A549 (cell line): ENCODE measurements around the gene DNM3. TPM values are rescaled to one million over a fixed set of nuclear protein-coding genes. Genes with fewer than 3 reads are reported as not detected.

Source experiments
- ATAC-seq, 2 experiments: fragments of 200-7000 bp in 1 of 2; fragments of >200 bp in 1 of 2; cut with Nextera tagmentation in 1 of 2; cut with Tn5 transposase in 1 of 2; 3 replicates each; pipeline versions ENCODE4 v1.8.0 to v1.9.1; 2018 to 2020; ENCODE audit warnings: mild to moderate bottlenecking in 1 of 2, moderate library complexity in 1 of 2
- CTCF ChIA-PET: fragments of 300-600 bp; sonication (Branson Sonifier 250); formaldehyde crosslinking; extraction: SDS; loops from one replicate; lab custom pipeline; 2021; ENCODE audit warnings: antibody characterized with exemption, inconsistent platforms; lab: Yijun Ruan, JAX
- POLR2A ChIA-PET: fragments of 350-600 bp; formaldehyde crosslinking; extraction: SDS; loops from one replicate; lab custom pipeline; 2021; ENCODE audit warnings: antibody characterized with exemption, inconsistent platforms; lab: Yijun Ruan, JAX
- DNase-seq, 2 experiments: peaks; one replicate each; pipeline versions ENCODE4 v3.0.0 to v3.0.0-alpha.2; 2011 to 2016; ENCODE audit warnings: low read depth in 1 of 2, low spot score in 1 of 2
- FAIRE-seq: peaks from 2 replicates; lab custom pipeline; 2011; peaks lifted over from hg19 to GRCh38; lab: Jason Lieb, UNC
- H3K27ac ChIP-seq, 2 experiments: fragments of >200 bp; sonication (Bioruptor Twin); formaldehyde crosslinking; 3 replicates each; pipeline ENCODE4 v1.5.1; 2016 to 2017
- H3K4me1 ChIP-seq: fragments of >200 bp; sonication (Bioruptor Twin); formaldehyde crosslinking; 3 replicates; pipeline ENCODE4 v1.6.1; 2016
- H3K4me2 ChIP-seq: fragments of >200 bp; sonication (Bioruptor Twin); formaldehyde crosslinking; 3 replicates; pipeline ENCODE4 v1.6.1; 2016
- H3K4me3 ChIP-seq: fragments of >200 bp; sonication (Bioruptor Twin); formaldehyde crosslinking; 3 replicates; pipeline ENCODE4 v1.5.1; 2016
- H3K9me3 ChIP-seq: fragments of >200 bp; sonication (Bioruptor Twin); formaldehyde crosslinking; 3 replicates; pipeline ENCODE4 v1.6.1; 2016
- CBX8 ChIP-seq: fragments of 200-600 bp; sonication (generic); IDR thresholded peaks from 2 replicates; pipeline ENCODE4 v1.6.1; 2016
- CEBPB ChIP-seq, 2 experiments: fragments of >200 bp in 1 of 2; sonication (Bioruptor Twin) in 1 of 2; formaldehyde crosslinking in 1 of 2; IDR thresholded peaks; 2 replicates each; pipeline ENCODE4 v1.6.1; 2012 to 2016
- CHD4 ChIP-seq: fragments of 200-600 bp; sonication (generic); IDR thresholded peaks from 2 replicates; pipeline ENCODE4 v1.6.1; 2016; ENCODE audit warnings: antibody characterized with exemption, mild to moderate bottlenecking, borderline replicate concordance
- E2F6 ChIP-seq: IDR thresholded peaks from 2 replicates; pipeline ENCODE4 v1.6.1; 2012; ENCODE audit warnings: low read depth, borderline replicate concordance
- EHF ChIP-seq: fragments of 250-450 bp; sonication (Bioruptor Pico); IDR thresholded peaks from 2 replicates; pipeline ENCODE4 v1.5.0; 2020; ENCODE audit warnings: mild to moderate bottlenecking
- HOXB5 ChIP-seq: fragments of 250-450 bp; sonication (Bioruptor Pico); IDR thresholded peaks from 2 replicates; pipeline ENCODE4 v1.5.0; 2020; ENCODE audit warnings: mild to moderate bottlenecking, moderate library complexity
- JUN ChIP-seq, 2 experiments: fragments of >200 bp; sonication (Bioruptor Twin); formaldehyde crosslinking; IDR thresholded peaks; 2 replicates in 1 of 2; 3 replicates in 1 of 2; pipeline ENCODE4 v1.6.1; 2016 to 2017
- JUNB ChIP-seq: fragments of >200 bp; sonication (Bioruptor Twin); formaldehyde crosslinking; IDR thresholded peaks from 2 replicates; pipeline ENCODE4 v1.6.1; 2016
- KDM1A ChIP-seq: fragments of 200-600 bp; sonication (generic); IDR thresholded peaks from 2 replicates; pipeline ENCODE4 v1.6.1; 2016; ENCODE audit warnings: low read depth, mild to moderate bottlenecking
- KDM5A ChIP-seq: fragments of 200-600 bp; sonication (generic); IDR thresholded peaks from 2 replicates; pipeline ENCODE4 v1.6.1; 2016; ENCODE audit warnings: antibody characterized with exemption, mild to moderate bottlenecking
- PHF8 ChIP-seq: fragments of 200-600 bp; sonication (generic); IDR thresholded peaks from 2 replicates; pipeline ENCODE4 v1.6.1; 2016; ENCODE audit warnings: low read depth, mild to moderate bottlenecking, antibody characterized with exemption, moderate library complexity, borderline replicate concordance
- POLR2AphosphoS2 ChIP-seq: conservative IDR thresholded peaks from 2 replicates; pipeline ENCODE4 v1.6.1; 2012; ENCODE audit warnings: low read length, improper control_type of control experiment, inconsistent platforms
- RCOR1 ChIP-seq: fragments of 150-350 bp; IDR thresholded peaks from 2 replicates; pipeline ENCODE4 v1.6.1; 2014; ENCODE audit warnings: antibody characterized with exemption, low read length, low read depth
- SMC3 ChIP-seq: fragments of >200 bp; sonication (Bioruptor Twin); formaldehyde crosslinking; IDR thresholded peaks from 3 replicates; pipeline ENCODE4 v1.6.1; 2018; ENCODE audit warnings: inconsistent platforms
- SREBF2 ChIP-seq: fragments of 450-650 bp; IDR thresholded peaks from 2 replicates; pipeline ENCODE4 v1.6.1; 2014; ENCODE audit warnings: mild to moderate bottlenecking, moderate library complexity
- TP53 ChIP-seq: fragments of 250-450 bp; sonication (Bioruptor Pico); IDR thresholded peaks from 2 replicates; pipeline ENCODE4 v1.5.0; 2021; ENCODE audit warnings: mild to moderate bottlenecking, moderate library complexity
- ZC3H11A ChIP-seq: fragments of 450-650 bp; IDR thresholded peaks from 2 replicates; pipeline ENCODE4 v1.6.1; 2014; ENCODE audit warnings: antibody characterized with exemption, mild to moderate bottlenecking
- ZFP36 ChIP-seq: fragments of 450-650 bp; IDR thresholded peaks from 2 replicates; pipeline ENCODE4 v1.6.1; 2014; ENCODE audit warnings: borderline replicate concordance; ENCODE audit not compliant: partially characterized antibody
- ZNF302 ChIP-seq: fragments of 250-450 bp; sonication (Bioruptor Pico); IDR thresholded peaks from 2 replicates; pipeline ENCODE4 v1.9.0; 2021; ENCODE audit warnings: inconsistent platforms, mild to moderate bottlenecking, moderate library complexity
- ZSCAN20 ChIP-seq: fragments of 250-450 bp; sonication (Bioruptor Pico); IDR thresholded peaks from 2 replicates; pipeline ENCODE4 v1.8.0; 2022; ENCODE audit warnings: mild to moderate bottlenecking, moderate library complexity
- WGBS: methylation state at CpG from one replicate; pipeline ENCODE4 v1.1.6; 2017; ENCODE audit errors: missing lambda C conversion rate; 5-methylcytosine and 5-hydroxymethylcytosine counted together
- polyA plus RNA-seq, 4 experiments: library from polyadenylated mRNA; depleted of rRNA in 3 of 4; stranded (reverse); fragments of >200 nt; fragmentation: RNase III in 1 of 4; extraction: RNeasy Plus Mini Kit Qiagen cat#74134 plus additional on column Dnase treatment in 1 of 4; gene quantifications; 2 replicates in 3 of 4; 3 replicates in 1 of 4; pipeline ENCODE4 v1.2.3, GENCODE V29; 2011 to 2017
- TF ChIP-seq, protein P1 (sequence below): fragments of 450-650 bp; IDR thresholded peaks from 2 replicates; pipeline ENCODE4 v1.6.1; 2014; ENCODE audit warnings: antibody characterized with exemption
- TF ChIP-seq, protein P2 (sequence below): IDR thresholded peaks from 2 replicates; pipeline ENCODE4 v1.6.1; 2012

The DNM3 gene
- polyA plus RNA-seq, 2 of the 4 experiments (the other 2 are of a cell fraction): 0.57 to 1.5 TPM

GRCh38 chr1:172332230-172332629 lies 490.9 kb downstream of the DNM3 start:
- CTCF ChIA-PET: no interaction called here
- no peak overlapping the region for H3K27ac ChIP-seq
- POLR2A ChIA-PET: no interaction called here

GRCh38 chr1:172335377-172335776 lies 494.1 kb downstream of the DNM3 start:
- Histone ChIP-seq H3K9me3 (no peaks in the 10 kb centered on the region), H3K4me1 (no peaks in the 10 kb centered on the region), H3K4me2 (no peak overlapping the region), H3K27ac (no peak overlapping the region), H3K4me3 (no peak overlapping the region)
- TF ChIP-seq SREBF2 (no peak), CBX8 (no peak), ZC3H11A (no peak), JUN (IDR thresholded peaks at IDR 0.05) (no peak), E2F6 (no peak), TP53 (CRISPR knock-in tag) (no peak), CHD4 (no peak), ZSCAN20 (CRISPR knock-in tag) (no peak), ZFP36 (no peak), RCOR1 (no peak), POLR2AphosphoS2 (no peak), KDM1A (no peak)
- TF ChIP-seq, protein P1, sequence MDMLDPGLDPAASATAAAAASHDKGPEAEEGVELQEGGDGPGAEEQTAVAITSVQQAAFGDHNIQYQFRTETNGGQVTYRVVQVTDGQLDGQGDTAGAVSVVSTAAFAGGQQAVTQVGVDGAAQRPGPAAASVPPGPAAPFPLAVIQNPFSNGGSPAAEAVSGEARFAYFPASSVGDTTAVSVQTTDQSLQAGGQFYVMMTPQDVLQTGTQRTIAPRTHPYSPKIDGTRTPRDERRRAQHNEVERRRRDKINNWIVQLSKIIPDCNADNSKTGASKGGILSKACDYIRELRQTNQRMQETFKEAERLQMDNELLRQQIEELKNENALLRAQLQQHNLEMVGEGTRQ: no peak
- ChIA-PET POLR2A (no interaction called here), CTCF (no interaction called here)
- FAIRE-seq (no peak), DNase-seq (no peak), ATAC-seq (no peak)

More at GRCh38 chr1:172332230-172332629, 490.9 kb downstream of the DNM3 start:
- H3K4me1 ChIP-seq: no peaks in the 10 kb centered on the region
- no peak for TF ChIP-seq ZNF302 (CRISPR knock-in tag)
- no peak overlapping the region for H3K4me2 ChIP-seq
- no peak for ATAC-seq
- WGBS: 69% methylated on average over 4 of the region's 4 CpGs
- no peak overlapping the region for H3K4me3 ChIP-seq
- no peak for DNase-seq
- H3K9me3 ChIP-seq: no peaks in the 10 kb centered on the region
- FAIRE-seq: no peak

DNA sequence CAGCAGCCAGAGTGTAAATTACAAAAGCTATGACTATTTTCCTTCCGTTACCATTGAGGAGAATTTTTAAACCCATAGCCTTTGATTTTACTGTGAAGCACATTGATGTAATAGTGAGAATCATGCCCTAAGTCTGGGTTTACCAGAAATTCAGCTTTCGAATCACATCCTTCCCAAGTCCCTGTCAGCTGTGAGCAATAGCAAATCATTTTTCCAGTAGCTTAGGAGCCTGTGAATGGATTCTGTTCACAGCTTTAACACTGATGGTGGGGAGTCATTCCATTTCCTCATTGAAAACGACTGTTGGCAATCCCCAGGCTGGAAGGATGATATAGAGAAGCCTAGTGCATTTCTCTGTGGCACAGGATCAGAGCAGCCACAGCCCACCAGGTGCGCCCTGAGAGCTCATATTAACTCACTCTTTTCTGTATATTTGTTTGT lies 497.0 kb downstream of the DNM3 start:
- Histone ChIP-seq H3K4me2 (no peak overlapping the region), H3K4me1 (peaks cover 6% of the 10 kb centered on the region), H3K4me3 (no peak overlapping the region)
- 79% methylated on average over 4 of the region's 4 CpGs for WGBS
- no peak for DNase-seq
- POLR2A ChIA-PET: no interaction called here
- no peak for ATAC-seq
- CTCF ChIA-PET: interaction anchor here (1.0 to 2.6 kb wide), 4 partner anchors 12 to 61 kb away, joined by 3 to 11 read pairs (median 4); no protein-coding TSS in a partner anchor
- TF ChIP-seq PHF8: no peak
- no peak for TF ChIP-seq ZFP36
- TF ChIP-seq EHF (CRISPR knock-in tag): no peak
- no peak for TF ChIP-seq CHD4
- TF ChIP-seq, protein P2, sequence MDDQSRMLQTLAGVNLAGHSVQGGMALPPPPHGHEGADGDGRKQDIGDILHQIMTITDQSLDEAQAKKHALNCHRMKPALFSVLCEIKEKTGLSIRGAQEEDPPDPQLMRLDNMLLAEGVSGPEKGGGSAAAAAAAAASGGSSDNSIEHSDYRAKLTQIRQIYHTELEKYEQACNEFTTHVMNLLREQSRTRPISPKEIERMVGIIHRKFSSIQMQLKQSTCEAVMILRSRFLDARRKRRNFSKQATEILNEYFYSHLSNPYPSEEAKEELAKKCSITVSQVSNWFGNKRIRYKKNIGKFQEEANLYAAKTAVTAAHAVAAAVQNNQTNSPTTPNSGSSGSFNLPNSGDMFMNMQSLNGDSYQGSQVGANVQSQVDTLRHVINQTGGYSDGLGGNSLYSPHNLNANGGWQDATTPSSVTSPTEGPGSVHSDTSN: no peak
- no peak for TF ChIP-seq TP53 (CRISPR knock-in tag)
- no peak for TF ChIP-seq SMC3
- no peak for TF ChIP-seq JUNB
- TF ChIP-seq, all 56 proteins: peak for 0
- no peak for FAIRE-seq
- no peaks in the 10 kb centered on the region for H3K9me3 ChIP-seq
- 0 out of 6 replicates have a peak overlapping the region, but pooled peaks of 1 of the 2 experiments have one; percentile 43 for H3K27ac ChIP-seq

- Histone ChIP-seq H3K27ac (peak overlapping the region in 1 of 2 experiments; percentile 12; a peak in 1 of 6 replicates), H3K4me1 (peaks cover 15% of the 10 kb centered on the region), H3K4me3 (no peak overlapping the region), H3K9me3 (no peaks in the 10 kb centered on the region), H3K4me2 (no peak overlapping the region)
- DNase-seq (no peak), ATAC-seq (no peak), FAIRE-seq (no peak)
- ChIA-PET POLR2A (interaction anchor here (0.8 to 1.4 kb wide), 2 partner anchors 18 to 19 kb away, joined by 3 read pairs; no protein-coding TSS in a partner anchor), CTCF (interaction anchor here (1.1 to 2.6 kb wide), 4 partner anchors 12 to 59 kb away, joined by 3 to 11 read pairs (median 6); no protein-coding TSS in a partner anchor)
- TF ChIP-seq KDM5A (no peak), HOXB5 (CRISPR knock-in tag) (no peak), CEBPB (IDR thresholded peaks at IDR 0.05) (peak in 1 of 2 experiments; percentile 36; a peak in 2 of 4 replicates)
Measured at GRCh38 chr1:172339842-172340241, 498.5 kb downstream of the DNM3 start.
